GM12873 (cell line): Measurements from ENCODE around the gene SRCIN1.

Source experiments
- CTCF ChIP-seq: IDR thresholded peaks from 2 replicates; pipeline ENCODE4 v1.5.1; 2012; ENCODE audit warnings: low read depth, mild to moderate bottlenecking, moderate library complexity, low read length, control low read depth; ENCODE audit not compliant: insufficient read depth; ENCODE audit errors: missing control alignments

Gene SRCIN1

GRCh38 chr17:38632334-38632733, 26.6 kb upstream of the SRCIN1 start:
- no peak for TF ChIP-seq CTCF

GRCh38 chr17:38628441-38628840, 22.7 kb upstream of the SRCIN1 start:
- no peak for TF ChIP-seq CTCF

GRCh38 chr17:38627957-38628356, 22.2 kb upstream of the SRCIN1 start:
- no peak for TF ChIP-seq CTCF

GRCh38 chr17:38625482-38625881, 19.7 kb upstream of the SRCIN1 start:
- no peak for TF ChIP-seq CTCF

GRCh38 chr17:38621538-38621937, 15.8 kb upstream of the SRCIN1 start:
- TF ChIP-seq CTCF, result no peak

- no peak for TF ChIP-seq CTCF
These were observed 15.0 kb upstream of the SRCIN1 start for GRCh38 chr17:38620551-38621277.

- TF ChIP-seq CTCF, result no peak
These were observed 14.3 kb upstream of the SRCIN1 start for GRCh38 chr17:38619937-38620550.
